Astrocyte (in vitro differentiated cells and primary cell): Measurements from ENCODE around the gene JAK2. TPM values are rescaled to one million over a fixed set of nuclear protein-coding genes. Genes with fewer than 3 reads are reported as not detected.
A peak's percentile ranks its signal among the peaks of the same experiment; 100 is the strongest.

Source experiments
- DNase-seq: peaks from one replicate; pipeline ENCODE4 v3.0.0-alpha.2; 2010; ENCODE audit warnings: low read depth
- FAIRE-seq: peaks from 2 replicates; lab custom pipeline; 2011; peaks lifted over from hg19 to GRCh38; lab: Jason Lieb, UNC
- H2AFZ ChIP-seq: 2 replicates; pipeline ENCODE4 v1.6.0; 2012; ENCODE audit warnings: low read depth, low read length, inconsistent platforms
- H3K27ac ChIP-seq: 2 replicates; pipeline ENCODE4 v1.5.1; 2011; ENCODE audit warnings: low read depth, low read length, inconsistent platforms
- H3K27me3 ChIP-seq: 2 replicates; pipeline ENCODE4 v1.6.0; 2011; ENCODE audit warnings: low read length, inconsistent platforms; ENCODE audit not compliant: insufficient read depth
- H3K36me3 ChIP-seq: 2 replicates; pipeline ENCODE4 v1.5.1; 2011; ENCODE audit warnings: low read length, inconsistent platforms; ENCODE audit not compliant: insufficient read depth
- H3K4me1 ChIP-seq: 2 replicates; pipeline ENCODE4 v1.5.1; 2011; ENCODE audit warnings: low read length, inconsistent platforms; ENCODE audit not compliant: insufficient read depth
- H3K4me2 ChIP-seq: 2 replicates; pipeline ENCODE4 v1.6.0; 2012; ENCODE audit warnings: low read length, inconsistent platforms
- H3K4me3 ChIP-seq: 2 replicates; pipeline ENCODE4 v1.5.1; 2011; ENCODE audit warnings: low read depth, mild to moderate bottlenecking, low read length, inconsistent platforms; ENCODE audit not compliant: insufficient read depth
- H3K79me2 ChIP-seq: 2 replicates; pipeline ENCODE4 v1.6.0; 2012; ENCODE audit warnings: mild to moderate bottlenecking, low read length, inconsistent platforms; ENCODE audit not compliant: insufficient read depth
- H3K9ac ChIP-seq: 2 replicates; pipeline ENCODE4 v1.6.0; 2012; ENCODE audit warnings: mild to moderate bottlenecking, low read length, inconsistent platforms
- H3K9me3 ChIP-seq: 2 replicates; pipeline ENCODE4 v1.5.1; 2012; ENCODE audit warnings: low read depth, mild to moderate bottlenecking, low read length, inconsistent platforms; ENCODE audit not compliant: insufficient read depth
- H4K20me1 ChIP-seq: 2 replicates; pipeline ENCODE4 v1.6.0; 2012; ENCODE audit warnings: low read length, inconsistent platforms; ENCODE audit not compliant: insufficient read depth
- H3K27ac Mint-ChIP-seq: one replicate; pipeline ENCODE4 v1.8.0; 2021; ENCODE audit warnings: mild to moderate bottlenecking, mixed read lengths; ENCODE audit not compliant: unreplicated experiment
- H3K27me3 Mint-ChIP-seq: one replicate; pipeline ENCODE4 v1.8.0; 2021; ENCODE audit warnings: low read depth, mixed read lengths; ENCODE audit not compliant: unreplicated experiment
- H3K36me3 Mint-ChIP-seq: one replicate; pipeline ENCODE4 v1.8.0; 2021; ENCODE audit warnings: low read depth, mixed read lengths; ENCODE audit not compliant: unreplicated experiment
- H3K4me1 Mint-ChIP-seq: one replicate; pipeline ENCODE4 v1.8.0; 2021; ENCODE audit warnings: low read depth, mixed read lengths; ENCODE audit not compliant: unreplicated experiment
- H3K4me3 Mint-ChIP-seq: one replicate; pipeline ENCODE4 v1.8.0; 2021; ENCODE audit warnings: mild to moderate bottlenecking, moderate library complexity, mixed read lengths; ENCODE audit not compliant: unreplicated experiment
- H3K9me3 Mint-ChIP-seq: one replicate; pipeline ENCODE4 v1.8.0; 2021; ENCODE audit warnings: mild to moderate bottlenecking, mixed read lengths; ENCODE audit not compliant: unreplicated experiment
- EZH2 ChIP-seq: IDR thresholded peaks from 2 replicates; pipeline ENCODE4 v1.6.1; 2012; ENCODE audit warnings: mild to moderate bottlenecking, low read length, inconsistent platforms; ENCODE audit not compliant: insufficient read depth
- total RNA-seq: library from RNA; stranded (reverse); gene quantifications from 2 replicates; pipeline ENCODE4 v1.2.1, GENCODE V29; 2021
- TF ChIP-seq, protein P1 (sequence below): IDR thresholded peaks from 2 replicates; pipeline ENCODE4 v1.5.1; 2011; ENCODE audit warnings: low read depth, mild to moderate bottlenecking, inconsistent platforms, low read length, moderate library complexity; ENCODE audit not compliant: insufficient read depth

Gene JAK2
- total RNA-seq, 1 donor from 2014 or later = 12.3 TPM

GRCh38 chr9:4982721-4983482 lies 2.2 kb upstream of the JAK2 start:
- Mint-ChIP-seq H3K36me3 (no peaks in the 10 kb centered on the region), H3K27me3 (no peaks in the 10 kb centered on the region), H3K4me1 (peaks cover 6% of the 10 kb centered on the region), H3K9me3 (no peaks in the 10 kb centered on the region), H3K4me3 (no peak overlapping the region), H3K27ac (no peak overlapping the region)
- Histone ChIP-seq H3K27me3 (no peaks in the 10 kb centered on the region), H3K36me3 (no peaks in the 10 kb centered on the region), H4K20me1 (peaks cover 7% of the 10 kb centered on the region), H2AFZ (no peak overlapping the region), H3K79me2 (peaks cover 19% of the 10 kb centered on the region), H3K9me3 (no peaks in the 10 kb centered on the region), H3K4me3 (no peak overlapping the region), H3K9ac (no peak overlapping the region), H3K4me1 (peaks cover 18% of the 10 kb centered on the region), H3K4me2 (no peak overlapping the region), H3K27ac (no peak overlapping the region)
- TF ChIP-seq, protein P1, sequence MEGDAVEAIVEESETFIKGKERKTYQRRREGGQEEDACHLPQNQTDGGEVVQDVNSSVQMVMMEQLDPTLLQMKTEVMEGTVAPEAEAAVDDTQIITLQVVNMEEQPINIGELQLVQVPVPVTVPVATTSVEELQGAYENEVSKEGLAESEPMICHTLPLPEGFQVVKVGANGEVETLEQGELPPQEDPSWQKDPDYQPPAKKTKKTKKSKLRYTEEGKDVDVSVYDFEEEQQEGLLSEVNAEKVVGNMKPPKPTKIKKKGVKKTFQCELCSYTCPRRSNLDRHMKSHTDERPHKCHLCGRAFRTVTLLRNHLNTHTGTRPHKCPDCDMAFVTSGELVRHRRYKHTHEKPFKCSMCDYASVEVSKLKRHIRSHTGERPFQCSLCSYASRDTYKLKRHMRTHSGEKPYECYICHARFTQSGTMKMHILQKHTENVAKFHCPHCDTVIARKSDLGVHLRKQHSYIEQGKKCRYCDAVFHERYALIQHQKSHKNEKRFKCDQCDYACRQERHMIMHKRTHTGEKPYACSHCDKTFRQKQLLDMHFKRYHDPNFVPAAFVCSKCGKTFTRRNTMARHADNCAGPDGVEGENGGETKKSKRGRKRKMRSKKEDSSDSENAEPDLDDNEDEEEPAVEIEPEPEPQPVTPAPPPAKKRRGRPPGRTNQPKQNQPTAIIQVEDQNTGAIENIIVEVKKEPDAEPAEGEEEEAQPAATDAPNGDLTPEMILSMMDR = no peak
- no peak for TF ChIP-seq EZH2
- DNase-seq (no peak), FAIRE-seq (no peak)

GRCh38 chr9:4983601-4984165 lies 1.4 kb upstream of the JAK2 start:
- H3K27me3 Mint-ChIP-seq = no peaks in the 10 kb centered on the region
- Histone ChIP-seq H3K4me3 (peak overlapping the region; percentile 80), H3K9ac (peak overlapping the region; percentile 88), H2AFZ (peak overlapping the region; percentile 98), H4K20me1 (peaks cover 13% of the 10 kb centered on the region), H3K36me3 (no peaks in the 10 kb centered on the region), H3K27ac (peak overlapping the region; percentile 95), H3K79me2 (peaks cover 27% of the 10 kb centered on the region), H3K27me3 (no peaks in the 10 kb centered on the region), H3K9me3 (no peaks in the 10 kb centered on the region), H3K4me2 (peak overlapping the region; percentile 90), H3K4me1 (peaks cover 21% of the 10 kb centered on the region)
- no peaks in the 10 kb centered on the region for H3K9me3 Mint-ChIP-seq
- H3K36me3 Mint-ChIP-seq = no peaks in the 10 kb centered on the region
- FAIRE-seq = no peak
- DNase-seq = no peak
- H3K4me3 Mint-ChIP-seq = peak overlapping the region; percentile 95
- peaks cover 6% of the 10 kb centered on the region for H3K4me1 Mint-ChIP-seq
- peak overlapping the region; percentile 91 for H3K27ac Mint-ChIP-seq
- TF ChIP-seq EZH2 = no peak
- TF ChIP-seq, protein P1 = no peak
